OCI-LY7 (cell line): ENCODE measurements around the gene RRAGD.

Experiments
- EZH2phosphoT487 ChIP-seq: fragments of 200-600 bp; sonication (generic); IDR thresholded peaks from 2 replicates; pipeline ENCODE4 v1.6.1; 2018; ENCODE audit warnings: low read depth, borderline replicate concordance, mild to moderate bottlenecking, mixed run types, antibody characterized with exemption, low read length, moderate library complexity, mixed read lengths
- TF ChIP-seq, protein P1 (sequence below): fragments of 200-600 bp; sonication (generic); conservative IDR thresholded peaks from 2 replicates; pipeline ENCODE4 v1.5.1; 2014; ENCODE audit warnings: mild to moderate bottlenecking, antibody characterized with exemption, low read length, moderate library complexity, mixed read lengths

DNA sequence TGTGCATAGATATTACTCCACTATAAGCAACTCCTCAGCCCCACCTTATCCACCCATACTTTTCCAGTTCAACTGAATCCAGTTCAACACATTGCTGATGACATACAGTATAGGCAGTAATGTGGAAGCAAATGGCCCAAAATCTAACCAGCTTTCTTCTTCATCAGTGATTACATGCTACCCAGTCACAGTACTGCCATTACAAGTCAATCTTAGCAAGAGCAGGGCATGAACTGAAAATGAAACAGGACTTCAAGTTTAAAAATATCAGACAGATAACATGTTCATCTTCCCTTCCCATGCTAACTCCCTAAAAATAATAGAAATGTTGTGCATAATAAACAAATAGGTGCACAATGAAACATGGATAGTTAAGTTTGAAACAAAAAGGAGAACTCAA, 19.2 kb downstream of the RRAGD start:
- TF ChIP-seq, protein P1, sequence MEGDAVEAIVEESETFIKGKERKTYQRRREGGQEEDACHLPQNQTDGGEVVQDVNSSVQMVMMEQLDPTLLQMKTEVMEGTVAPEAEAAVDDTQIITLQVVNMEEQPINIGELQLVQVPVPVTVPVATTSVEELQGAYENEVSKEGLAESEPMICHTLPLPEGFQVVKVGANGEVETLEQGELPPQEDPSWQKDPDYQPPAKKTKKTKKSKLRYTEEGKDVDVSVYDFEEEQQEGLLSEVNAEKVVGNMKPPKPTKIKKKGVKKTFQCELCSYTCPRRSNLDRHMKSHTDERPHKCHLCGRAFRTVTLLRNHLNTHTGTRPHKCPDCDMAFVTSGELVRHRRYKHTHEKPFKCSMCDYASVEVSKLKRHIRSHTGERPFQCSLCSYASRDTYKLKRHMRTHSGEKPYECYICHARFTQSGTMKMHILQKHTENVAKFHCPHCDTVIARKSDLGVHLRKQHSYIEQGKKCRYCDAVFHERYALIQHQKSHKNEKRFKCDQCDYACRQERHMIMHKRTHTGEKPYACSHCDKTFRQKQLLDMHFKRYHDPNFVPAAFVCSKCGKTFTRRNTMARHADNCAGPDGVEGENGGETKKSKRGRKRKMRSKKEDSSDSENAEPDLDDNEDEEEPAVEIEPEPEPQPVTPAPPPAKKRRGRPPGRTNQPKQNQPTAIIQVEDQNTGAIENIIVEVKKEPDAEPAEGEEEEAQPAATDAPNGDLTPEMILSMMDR: no peak
- TF ChIP-seq EZH2phosphoT487: no peak
